BLaER1 treated with 17β-estradiol and CSF1 and Interleukin-3, amounts not matched to agents 10 nM and 100 nM (cell line): ENCODE results near the gene OOEP.

Experiments used
- H3K27ac ChIP-seq, 11 experiments: shearing (Covaris generic); formaldehyde crosslinking; 2 replicates each; pipeline ENCODE4 v1.8.1; 2022
- H3K27me3 ChIP-seq, 11 experiments: shearing (Covaris generic); formaldehyde crosslinking; 2 replicates each; pipeline ENCODE4 v1.8.1; 2022
- H3K36me3 ChIP-seq, 11 experiments: shearing (Covaris generic); formaldehyde crosslinking; 2 replicates each; pipeline ENCODE4 v1.8.1; 2022
- H3K4me1 ChIP-seq, 10 experiments: shearing (Covaris generic); formaldehyde crosslinking; 2 replicates each; pipeline ENCODE4 v1.8.1; 2022
- H3K4me2 ChIP-seq, 11 experiments: shearing (Covaris generic); formaldehyde crosslinking; 2 replicates each; pipeline ENCODE4 v1.8.1; 2022
- H3K4me3 ChIP-seq, 10 experiments: shearing (Covaris generic); formaldehyde crosslinking; 2 replicates each; pipeline ENCODE4 v1.8.1; 2022
- H3K9ac ChIP-seq, 11 experiments: shearing (Covaris generic); formaldehyde crosslinking; 2 replicates each; pipeline ENCODE4 v1.8.1; 2022
- H3K9me3 ChIP-seq, 11 experiments: shearing (Covaris generic); formaldehyde crosslinking; replicated peaks in 1 of 11; 2 replicates each; pipeline ENCODE4 v1.8.1; 2022
- H4K20me1 ChIP-seq, 11 experiments: shearing (Covaris generic); formaldehyde crosslinking; 2 replicates each; pipeline ENCODE4 v1.8.1; 2022
- Cebpa-rat ChIP-seq, 11 experiments: shearing (Covaris generic); IDR thresholded peaks; 2 replicates each; pipeline ENCODE4 v1.8.1; 2022

OOEP gene

DNA sequence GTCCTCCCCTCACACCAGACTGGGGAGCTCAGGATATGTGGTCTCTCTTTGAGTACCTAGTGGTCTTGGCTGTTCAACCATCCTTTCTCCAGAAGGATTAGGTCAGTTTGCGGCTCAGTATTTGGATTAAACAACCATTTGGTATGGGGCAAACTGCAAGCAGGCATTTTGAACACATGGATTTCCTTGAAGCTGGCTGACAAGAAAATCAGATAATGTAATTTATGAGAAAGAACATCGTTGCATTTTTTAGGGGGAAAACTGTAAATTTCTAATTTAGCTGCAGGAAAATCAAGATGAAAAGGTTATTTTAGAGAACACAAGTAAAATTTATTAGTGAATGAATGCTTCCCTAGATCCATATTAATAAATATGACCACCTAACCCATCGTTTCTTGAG is 40.9 kb downstream of the OOEP start:
- Histone ChIP-seq H3K9me3 (no peaks in the 10 kb centered on the region), H3K36me3 (no peaks in the 10 kb centered on the region), H4K20me1 (no peaks in the 10 kb centered on the region), H3K4me1 (peaks cover 0 to 12% (median 7%) of the 10 kb centered on the region in 10 experiments; a peak in 7 of 20 replicates), H3K4me2 (no peak overlapping the region), H3K27me3 (no peaks in the 10 kb centered on the region), H3K4me3 (no peak overlapping the region), H3K9ac (no peak overlapping the region), H3K27ac (no peak overlapping the region)
- TF ChIP-seq Cebpa-rat (IDR thresholded peaks at IDR 0.05), result no peak

DNA sequence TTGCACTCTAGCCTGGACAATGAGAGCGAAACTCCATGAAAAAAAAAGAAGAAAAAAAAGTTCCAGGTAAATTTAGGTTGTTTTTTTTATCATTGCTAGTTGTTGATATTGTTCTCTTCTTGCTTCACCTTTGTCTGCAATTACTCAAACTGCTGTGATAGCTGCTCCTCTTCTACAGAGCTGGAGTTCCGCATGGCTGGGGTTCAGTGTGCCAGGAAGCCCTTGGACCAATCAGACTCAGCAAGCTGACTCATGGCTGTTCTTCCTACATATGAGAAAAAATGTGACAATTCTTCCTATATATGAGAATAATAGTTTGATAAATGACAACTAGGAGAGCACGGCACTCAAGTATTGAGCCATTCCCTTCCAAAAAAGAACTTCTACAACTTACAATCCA is 44.0 kb downstream of the OOEP start:
- no peak for TF ChIP-seq Cebpa-rat (IDR thresholded peaks at IDR 0.05)
- peaks cover 0 to 4% (median 0%) of the 10 kb centered on the region in 11 experiments; a peak in 1 of 22 replicates for H3K9me3 ChIP-seq
- no peak overlapping the region for H3K9ac ChIP-seq
- no peak overlapping the region for H3K4me3 ChIP-seq
- H3K27me3 ChIP-seq, result no peaks in the 10 kb centered on the region
- peak overlapping the region in 3 of 11 experiments; percentile 0 to 33 (median 12); a peak in 4 of 22 replicates for H3K4me2 ChIP-seq
- H3K4me1 ChIP-seq, result peaks cover 0 to 12% (median 7%) of the 10 kb centered on the region in 10 experiments; a peak in 7 of 20 replicates
- H3K36me3 ChIP-seq, result no peaks in the 10 kb centered on the region
- H3K27ac ChIP-seq, result no peak overlapping the region
- no peaks in the 10 kb centered on the region for H4K20me1 ChIP-seq

DNA sequence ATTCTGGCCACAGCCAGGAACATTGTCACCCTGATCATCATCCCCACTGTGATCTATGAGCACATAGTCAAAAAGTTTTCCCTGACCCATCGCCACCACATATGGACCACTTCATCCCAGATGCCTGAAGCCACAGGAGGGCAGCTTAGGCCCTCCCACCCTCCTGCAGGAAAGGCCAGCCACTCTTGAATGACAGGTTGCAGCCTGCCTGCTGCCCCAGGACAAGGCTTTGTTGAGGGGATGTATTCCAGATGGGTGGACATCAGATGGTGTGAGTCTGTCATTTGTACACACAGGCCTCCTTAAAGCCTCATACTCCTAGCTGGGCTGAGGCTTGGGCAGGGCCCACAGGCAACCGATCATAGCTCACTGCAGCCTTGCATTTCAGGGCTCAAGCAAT is 46.4 kb downstream of the OOEP start:
- Histone ChIP-seq H3K9me3 (peaks cover 8 to 23% (median 17%) of the 10 kb centered on the region in 11 experiments; a peak in 20 of 22 replicates), H3K4me2 (no peak overlapping the region), H3K36me3 (no peaks in the 10 kb centered on the region), H3K27me3 (no peaks in the 10 kb centered on the region), H4K20me1 (no peaks in the 10 kb centered on the region), H3K9ac (no peak overlapping the region), H3K4me1 (peaks cover 0 to 12% (median 7%) of the 10 kb centered on the region in 10 experiments; a peak in 7 of 20 replicates), H3K4me3 (no peak overlapping the region), H3K27ac (no peak overlapping the region)
- TF ChIP-seq Cebpa-rat (IDR thresholded peaks at IDR 0.05), result no peak
